Left cardiac atrium (tissue), 4 donors: ENCODE data around the gene PHF2. TPM values are rescaled to one million over a fixed set of nuclear protein-coding genes. Genes with fewer than 3 reads are reported as not detected.

Experiments used
- ATAC-seq, 2 donors: fragments of 200-7000 bp; cut with Tn5 transposase; one replicate each; pipeline ENCODE4 v1.9.1; 2020; ENCODE audit warnings: mild to moderate bottlenecking in 2 of 2, moderate library complexity in 2 of 2
- DNase-seq: peaks from one replicate; pipeline ENCODE4 v3.0.0-alpha.2; 2020
- intact Hi-C, 2 donors: fragments of 100-400 bp; cut with DNase I; formaldehyde crosslinking; loops; one replicate each; pipeline versions ENCODE4 v1.14.1 to v1.15.1; 2022 to 2023
- total RNA-seq, 2 donors: library from RNA; stranded (reverse); fragmentation: NEBNext Ultra II Directional; extraction: Animal tissue kit (Norgen Biotek cat#: 25700); gene quantifications; one replicate each; pipeline ENCODE4 v1.2.1, GENCODE V29; 2021
- donor health status: DM: no; HTN: yes; CAD: no.
- donor health status: DM: no; HTN: yes; CAD: no; lungs with severe emphysema.
- donor health status: DM: yes; HTN: yes; CAD: no.
- donor health status: Dilated cardiomyopathy.

The PHF2 gene
- total RNA-seq, 2 donors from 2014 or later, result 25.7 to 27.7 TPM

GRCh38 chr9:93579711-93580516 is 3.5 kb downstream of the PHF2 start:
- no peak for ATAC-seq
- peak; percentile 27 for DNase-seq
- intact Hi-C loops, result loop anchor here in 1 of 2 donors (10.0 kb wide), 1 partner anchor 125 kb away; the partner anchor contains the start of genes FAM120A and FAM120AOS

GRCh38 chr9:93580654-93581380 is 4.4 kb downstream of the PHF2 start:
- no peak for ATAC-seq
- intact Hi-C loops, result no loop called here
- DNase-seq, result peak; percentile 20

GRCh38 chr9:93582115-93582514 is 5.7 kb downstream of the PHF2 start:
- peak in 1 of 2 donors; percentile 40 for ATAC-seq
- peak; percentile 18 for DNase-seq
- intact Hi-C loops, result no loop called here

- no peak for DNase-seq
- no peak for ATAC-seq
- intact Hi-C loops, result no loop called here
These were observed 6.2 kb downstream of the PHF2 start for GRCh38 chr9:93582550-93582949.

- intact Hi-C loops, result no loop called here
- ATAC-seq (no peak), DNase-seq (peak; percentile 7)
These were observed 8.9 kb downstream of the PHF2 start for GRCh38 chr9:93585259-93585658.

- DNase-seq, result no peak
- intact Hi-C loops, result no loop called here
- ATAC-seq, result no peak
These were observed 9.3 kb downstream of the PHF2 start for GRCh38 chr9:93585695-93586094.

GRCh38 chr9:93586290-93587057 is 10.1 kb downstream of the PHF2 start:
- intact Hi-C loops, result no loop called here
- peak in 1 of 2 donors; percentile 44 for ATAC-seq
- DNase-seq, result peak; percentile 26

GRCh38 chr9:93587284-93587650 is 10.9 kb downstream of the PHF2 start:
- no peak for ATAC-seq
- intact Hi-C loops, result no loop called here
- no peak for DNase-seq

- intact Hi-C loops, result no loop called here
- ATAC-seq (peak; percentile 9 to 38), DNase-seq (no peak)
These were observed 11.4 kb downstream of the PHF2 start for GRCh38 chr9:93587651-93588347.

GRCh38 chr9:93588641-93589609 is 12.5 kb downstream of the PHF2 start:
- no peak for ATAC-seq
- DNase-seq, result no peak
- intact Hi-C loops, result no loop called here

- ATAC-seq (no peak), DNase-seq (no peak)
- intact Hi-C loops, result no loop called here
These were observed 13.3 kb downstream of the PHF2 start for GRCh38 chr9:93589688-93590087.

- DNase-seq (no peak), ATAC-seq (no peak)
- intact Hi-C loops, result no loop called here
These were observed 14.3 kb downstream of the PHF2 start for GRCh38 chr9:93590609-93591234.

GRCh38 chr9:93591301-93592007 is 15.1 kb downstream of the PHF2 start:
- ATAC-seq (no peak), DNase-seq (no peak)
- intact Hi-C loops, result no loop called here

GRCh38 chr9:93592008-93592642 is 15.7 kb downstream of the PHF2 start:
- DNase-seq (no peak), ATAC-seq (no peak)
- intact Hi-C loops, result no loop called here

GRCh38 chr9:93592643-93593021 is 16.2 kb downstream of the PHF2 start:
- ATAC-seq (no peak), DNase-seq (no peak)
- intact Hi-C loops, result no loop called here

- ATAC-seq, result no peak
- intact Hi-C loops, result no loop called here
- DNase-seq, result no peak
These were observed 16.8 kb downstream of the PHF2 start for GRCh38 chr9:93593144-93593658.
